Amniotic epithelial cell (primary cell): ENCODE data around the gene PRKAR2B.
"Not testable (repeated sequence)": the region's sequence is repeated elsewhere in the genome, so short reads cannot be mapped to it uniquely, and the experiment has no call there.

Source experiments
- DNase-seq: peaks from one replicate; pipeline ENCODE4 v3.0.0-alpha.2; 2010; ENCODE audit warnings: low read depth

The PRKAR2B gene

GRCh38 chr7:107027208-107027607, 17.3 kb upstream of the PRKAR2B start:
- no peak for DNase-seq

- DNase-seq, result peak; percentile 42
Observed at GRCh38 chr7:107029061-107029763, 15.3 kb upstream of the PRKAR2B start.

GRCh38 chr7:107029764-107030286, 14.7 kb upstream of the PRKAR2B start:
- DNase-seq, result no peak

GRCh38 chr7:107032050-107032449, 12.5 kb upstream of the PRKAR2B start:
- no peak for DNase-seq

- no peak for DNase-seq
Observed at GRCh38 chr7:107032720-107033438, 11.6 kb upstream of the PRKAR2B start.

- no peak for DNase-seq
Observed at GRCh38 chr7:107034553-107034952, 10.0 kb upstream of the PRKAR2B start.

GRCh38 chr7:107035446-107035845, 9.1 kb upstream of the PRKAR2B start:
- peak; percentile 94 for DNase-seq

- no peak for DNase-seq
Observed at GRCh38 chr7:107036535-107036934, 8.0 kb upstream of the PRKAR2B start.

GRCh38 chr7:107037717-107038603, 6.5 kb upstream of the PRKAR2B start:
- no peak for DNase-seq

- no peak for DNase-seq
Observed at GRCh38 chr7:107039199-107039900, 5.2 kb upstream of the PRKAR2B start.

GRCh38 chr7:107041097-107041496, 3.4 kb upstream of the PRKAR2B start:
- DNase-seq, result no peak

GRCh38 chr7:107041764-107042163, 2.7 kb upstream of the PRKAR2B start:
- not testable (repeated sequence) for DNase-seq

- not testable (repeated sequence) for DNase-seq
Observed at GRCh38 chr7:107042326-107042910, 2.1 kb upstream of the PRKAR2B start.

GRCh38 chr7:107043491-107043890, 1.0 kb upstream of the PRKAR2B start:
- no peak for DNase-seq

- DNase-seq, result no peak
Observed at GRCh38 chr7:107043921-107044346, 571 bp upstream of the PRKAR2B start.

GRCh38 chr7:107045195-107045960, 873 bp downstream of the PRKAR2B start:
- no peak for DNase-seq

GRCh38 chr7:107045980-107046379, 1.5 kb downstream of the PRKAR2B start:
- peak; percentile 62 for DNase-seq

- no peak for DNase-seq
Observed at GRCh38 chr7:107046491-107047259, 2.2 kb downstream of the PRKAR2B start.

- DNase-seq, result peak; percentile 74
Observed at GRCh38 chr7:107047902-107048782, 3.6 kb downstream of the PRKAR2B start.
